PFSK-1 (cell line): ENCODE results near the gene CDK16.

Experiments used
- POLR2AphosphoS5 ChIP-seq: IDR thresholded peaks from 2 replicates; pipeline ENCODE4 v1.6.1; 2012; ENCODE audit warnings: low read depth, mild to moderate bottlenecking, control low read depth, low read length, moderate library complexity
- TAF1 ChIP-seq: IDR thresholded peaks from 2 replicates; pipeline ENCODE4 v1.6.1; 2012; ENCODE audit warnings: low read length, control low read depth, borderline replicate concordance; ENCODE audit not compliant: insufficient read depth

DNA sequence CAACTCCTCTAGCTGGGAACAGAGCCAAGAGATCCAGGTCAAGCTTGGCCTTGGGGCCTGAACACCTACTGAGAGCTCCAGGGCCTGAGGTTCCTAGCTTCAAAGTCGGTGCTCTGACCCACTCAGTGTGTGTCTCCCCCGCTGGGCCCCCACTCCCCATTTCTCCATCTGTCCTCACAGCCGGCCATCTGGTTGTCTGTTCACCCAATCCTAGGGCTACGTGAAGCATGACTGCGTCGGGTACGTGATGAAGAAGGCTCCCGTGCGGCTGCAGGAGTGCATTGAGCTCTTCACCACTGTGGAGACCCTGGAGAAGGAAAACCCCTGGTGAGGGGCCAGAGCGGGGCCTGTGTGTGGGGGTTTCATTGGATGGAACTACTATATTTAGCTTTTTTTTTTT is 26.7 kb downstream of the CDK16 start:
- TF ChIP-seq TAF1 (no peak), POLR2AphosphoS5 (no peak)
